Endothelial cell (in vitro differentiated cells): ENCODE data around the gene OR4D1. TPM values are rescaled to one million over a fixed set of nuclear protein-coding genes. Genes with fewer than 3 reads are reported as not detected.

ENCODE experiments used
- DNase-seq: peaks from one replicate; pipeline ENCODE4 v3.0.0; 2021; ENCODE audit warnings: low spot score
- H3K27ac Mint-ChIP-seq: one replicate; pipeline ENCODE4 v1.8.0; 2021; ENCODE audit warnings: mixed read lengths, inconsistent platforms; ENCODE audit not compliant: unreplicated experiment
- H3K27me3 Mint-ChIP-seq: one replicate; pipeline ENCODE4 v1.8.0; 2021; ENCODE audit warnings: mild to moderate bottlenecking, moderate library complexity, mixed read lengths, inconsistent platforms; ENCODE audit not compliant: unreplicated experiment
- H3K36me3 Mint-ChIP-seq: one replicate; pipeline ENCODE4 v1.8.0; 2021; ENCODE audit warnings: mild to moderate bottlenecking, low read depth, mixed read lengths, inconsistent platforms; ENCODE audit not compliant: unreplicated experiment
- H3K4me1 Mint-ChIP-seq: one replicate; pipeline ENCODE4 v1.8.0; 2021; ENCODE audit warnings: mild to moderate bottlenecking, mixed read lengths, inconsistent platforms; ENCODE audit not compliant: unreplicated experiment
- H3K4me3 Mint-ChIP-seq: one replicate; pipeline ENCODE4 v1.8.0; 2021; ENCODE audit warnings: mild to moderate bottlenecking, mixed read lengths, inconsistent platforms; ENCODE audit not compliant: unreplicated experiment
- H3K9me3 Mint-ChIP-seq: one replicate; pipeline ENCODE4 v1.8.0; 2021; ENCODE audit warnings: mixed read lengths, inconsistent platforms; ENCODE audit not compliant: unreplicated experiment
- CTCF ChIP-seq: fragments of 200-600 bp; sonication (generic); IDR thresholded peaks from one replicate; pipeline ENCODE4 v1.5.0; 2021; ENCODE audit warnings: antibody characterized with exemption; ENCODE audit not compliant: unreplicated experiment
- total RNA-seq: library from RNA; stranded (reverse); fragmentation: NEBNext Ultra II Directional; extraction: Animal tissue kit (Norgen Biotek cat#: 25700); gene quantifications from one replicate; pipeline ENCODE4 v1.2.1, GENCODE V29; 2021; ENCODE audit not compliant: unreplicated experiment

Gene OR4D1
- total RNA-seq, 1 donor from 2014 or later = not detected

GRCh38 chr17:58195518-58196123 is 47.4 kb downstream of the OR4D1 start:
- H3K4me1 Mint-ChIP-seq = no peaks in the 10 kb centered on the region
- H3K9me3 Mint-ChIP-seq = no peaks in the 10 kb centered on the region
- H3K36me3 Mint-ChIP-seq = no peaks in the 10 kb centered on the region
- H3K4me3 Mint-ChIP-seq = no peak overlapping the region
- TF ChIP-seq CTCF = no peak
- no peak for DNase-seq
- H3K27ac Mint-ChIP-seq = no peak overlapping the region
- H3K27me3 Mint-ChIP-seq = peaks cover 10% of the 10 kb centered on the region

GRCh38 chr17:58196610-58197009 is 48.4 kb downstream of the OR4D1 start:
- Mint-ChIP-seq H3K4me1 (no peaks in the 10 kb centered on the region), H3K27ac (no peak overlapping the region), H3K36me3 (no peaks in the 10 kb centered on the region), H3K9me3 (no peaks in the 10 kb centered on the region), H3K4me3 (no peak overlapping the region), H3K27me3 (peaks cover 10% of the 10 kb centered on the region)
- TF ChIP-seq CTCF = no peak
- DNase-seq = no peak

GRCh38 chr17:58200024-58200633 is 51.9 kb downstream of the OR4D1 start:
- Mint-ChIP-seq H3K27ac (no peak overlapping the region), H3K27me3 (peaks cover 5% of the 10 kb centered on the region), H3K4me1 (no peaks in the 10 kb centered on the region), H3K36me3 (peaks cover 1% of the 10 kb centered on the region), H3K4me3 (no peak overlapping the region), H3K9me3 (no peaks in the 10 kb centered on the region)
- TF ChIP-seq CTCF = peak; percentile 76
- DNase-seq = peak; percentile 78

GRCh38 chr17:58202859-58203258 is 54.7 kb downstream of the OR4D1 start:
- H3K36me3 Mint-ChIP-seq = peaks cover 4% of the 10 kb centered on the region
- no peak overlapping the region for H3K27ac Mint-ChIP-seq
- no peak for DNase-seq
- no peak overlapping the region for H3K4me3 Mint-ChIP-seq
- peaks cover 2% of the 10 kb centered on the region for H3K27me3 Mint-ChIP-seq
- H3K4me1 Mint-ChIP-seq = no peaks in the 10 kb centered on the region
- H3K9me3 Mint-ChIP-seq = no peaks in the 10 kb centered on the region
- no peak for TF ChIP-seq CTCF

- H3K4me1 Mint-ChIP-seq = no peaks in the 10 kb centered on the region
- H3K4me3 Mint-ChIP-seq = no peak overlapping the region
- no peak for DNase-seq
- H3K9me3 Mint-ChIP-seq = no peaks in the 10 kb centered on the region
- peaks cover 16% of the 10 kb centered on the region for H3K36me3 Mint-ChIP-seq
- H3K27me3 Mint-ChIP-seq = no peaks in the 10 kb centered on the region
- no peak overlapping the region for H3K27ac Mint-ChIP-seq
- TF ChIP-seq CTCF = no peak
Observed at GRCh38 chr17:58204796-58205195, 56.6 kb downstream of the OR4D1 start.
